Ammon's horn (tissue), 1 donor: ENCODE data around the gene UNC5B.

Experiments used
- DNase-seq: peaks from one replicate; pipeline ENCODE4 v3.0.0-alpha.2; 2016; ENCODE audit warnings: low spot score

UNC5B gene

GRCh38 chr10:71319042-71319799 lies 106.9 kb downstream of the UNC5B start, which contains the start of gene SLC29A3:
Gene SLC29A3 (plus strand): TSS chr10:71319259. CDS start chr10:71319310, 51 bp downstream.
- DNase-seq, result peak; percentile 89

- DNase-seq, result no peak
Measured at GRCh38 chr10:71319800-71320392, 107.5 kb downstream of the UNC5B start.

GRCh38 chr10:71320592-71320991 lies 108.2 kb downstream of the UNC5B start:
- no peak for DNase-seq

GRCh38 chr10:71321386-71321785 lies 109.0 kb downstream of the UNC5B start:
- DNase-seq, result no peak

GRCh38 chr10:71323407-71323806 lies 111.0 kb downstream of the UNC5B start:
- no peak for DNase-seq

- no peak for DNase-seq
Measured at GRCh38 chr10:71324743-71325142, 112.4 kb downstream of the UNC5B start.

- no peak for DNase-seq
Measured at GRCh38 chr10:71325267-71325666, 112.9 kb downstream of the UNC5B start.

GRCh38 chr10:71326464-71326881 lies 114.1 kb downstream of the UNC5B start:
- DNase-seq, result no peak

- DNase-seq, result no peak
Measured at GRCh38 chr10:71330789-71331404, 118.5 kb downstream of the UNC5B start.

GRCh38 chr10:71331736-71332135 lies 119.4 kb downstream of the UNC5B start:
- DNase-seq, result no peak

- DNase-seq, result no peak
Measured at GRCh38 chr10:71332466-71332865, 120.1 kb downstream of the UNC5B start.

GRCh38 chr10:71333129-71333887 lies 120.9 kb downstream of the UNC5B start:
- DNase-seq, result peak; percentile 61

- DNase-seq, result no peak
Measured at GRCh38 chr10:71334221-71334791, 121.9 kb downstream of the UNC5B start.

- no peak for DNase-seq
Measured at GRCh38 chr10:71335173-71335708, 122.9 kb downstream of the UNC5B start.

GRCh38 chr10:71336632-71337031 lies 124.3 kb downstream of the UNC5B start:
- no peak for DNase-seq

GRCh38 chr10:71337219-71337701 lies 124.9 kb downstream of the UNC5B start:
- DNase-seq, result no peak

GRCh38 chr10:71338728-71339495 lies 126.5 kb downstream of the UNC5B start:
- DNase-seq, result no peak

- DNase-seq, result no peak
Measured at GRCh38 chr10:71339796-71340589, 127.6 kb downstream of the UNC5B start.

- DNase-seq, result no peak
Measured at GRCh38 chr10:71342573-71343391, 130.4 kb downstream of the UNC5B start.
